ENCODE data around the gene UPK1A. TPM values are rescaled to one million over a fixed set of nuclear protein-coding genes. Genes with fewer than 3 reads are reported as not detected.
"Not testable (repeated sequence)": the region's sequence is repeated elsewhere in the genome, so short reads cannot be mapped to it uniquely, and the experiment has no call there.

Gene UPK1A
- polyA plus RNA-seq, 1 donor from 2014 or later = not detected

DNA sequence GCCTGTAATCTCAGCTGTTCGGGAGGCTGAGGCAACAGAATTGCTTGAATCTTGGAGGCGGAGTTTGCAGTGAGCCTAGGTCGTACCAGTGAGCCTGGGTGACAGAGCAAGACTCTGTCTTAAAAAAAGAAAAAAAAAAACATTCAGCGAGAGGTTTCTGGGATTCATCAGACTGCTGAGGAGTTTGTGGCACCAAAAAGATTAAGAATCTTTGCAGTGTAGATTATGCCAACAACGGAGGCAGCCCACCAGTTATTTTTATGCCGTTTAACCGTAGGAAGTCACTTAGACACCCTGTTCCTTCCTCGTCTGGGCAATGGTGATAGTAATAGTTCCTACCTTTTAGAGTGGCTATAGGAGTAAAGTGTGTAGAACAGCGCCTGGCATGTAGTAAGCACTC lies 15.7 kb upstream of the UPK1A start:
- H3F3A ChIP-seq (ENCODE audit: insufficient read depth, low read length, poor library complexity, severe bottlenecking) = no peaks in the 10 kb centered on the region
- no peak overlapping the region for H3K9ac ChIP-seq (ENCODE audit: low read length)
- peaks cover 12% of the 10 kb centered on the region for H3K79me2 ChIP-seq (replicated peaks; ENCODE audit: insufficient read depth, low read length)
- H3K4me2 ChIP-seq (ENCODE audit: low read length) = no peak overlapping the region
- H3K36me3 ChIP-seq (ENCODE audit: insufficient read depth, low read length) = no peaks in the 10 kb centered on the region
- H3K27ac ChIP-seq (ENCODE audit: low read length) = no peak overlapping the region
- H3K9me2 ChIP-seq (ENCODE audit: insufficient read depth, low read length) = no peaks in the 10 kb centered on the region
- H3K9me3 ChIP-seq (ENCODE audit: low read length) = no peaks in the 10 kb centered on the region
- no peak overlapping the region for H3K4me3 ChIP-seq (ENCODE audit: low read length)
- no peak for TF ChIP-seq EZH2 (IDR thresholded peaks at IDR 0.05; ENCODE audit: borderline replicate concordance, insufficient read depth, low read length, poor library complexity, severe bottlenecking)
- TF ChIP-seq, protein P1, sequence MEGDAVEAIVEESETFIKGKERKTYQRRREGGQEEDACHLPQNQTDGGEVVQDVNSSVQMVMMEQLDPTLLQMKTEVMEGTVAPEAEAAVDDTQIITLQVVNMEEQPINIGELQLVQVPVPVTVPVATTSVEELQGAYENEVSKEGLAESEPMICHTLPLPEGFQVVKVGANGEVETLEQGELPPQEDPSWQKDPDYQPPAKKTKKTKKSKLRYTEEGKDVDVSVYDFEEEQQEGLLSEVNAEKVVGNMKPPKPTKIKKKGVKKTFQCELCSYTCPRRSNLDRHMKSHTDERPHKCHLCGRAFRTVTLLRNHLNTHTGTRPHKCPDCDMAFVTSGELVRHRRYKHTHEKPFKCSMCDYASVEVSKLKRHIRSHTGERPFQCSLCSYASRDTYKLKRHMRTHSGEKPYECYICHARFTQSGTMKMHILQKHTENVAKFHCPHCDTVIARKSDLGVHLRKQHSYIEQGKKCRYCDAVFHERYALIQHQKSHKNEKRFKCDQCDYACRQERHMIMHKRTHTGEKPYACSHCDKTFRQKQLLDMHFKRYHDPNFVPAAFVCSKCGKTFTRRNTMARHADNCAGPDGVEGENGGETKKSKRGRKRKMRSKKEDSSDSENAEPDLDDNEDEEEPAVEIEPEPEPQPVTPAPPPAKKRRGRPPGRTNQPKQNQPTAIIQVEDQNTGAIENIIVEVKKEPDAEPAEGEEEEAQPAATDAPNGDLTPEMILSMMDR (IDR thresholded peaks at IDR 0.05; ENCODE audit: poor library complexity, severe bottlenecking) = no peak
- no peak for TF ChIP-seq SMC3 (conservative IDR thresholded peaks at IDR 0.05; ENCODE audit: poor library complexity)
- no peak for TF ChIP-seq RAD21 (conservative IDR thresholded peaks at IDR 0.05)
- no peak for TF ChIP-seq POLR2AphosphoS5 (IDR thresholded peaks at IDR 0.05)
- TF ChIP-seq, protein P2, sequence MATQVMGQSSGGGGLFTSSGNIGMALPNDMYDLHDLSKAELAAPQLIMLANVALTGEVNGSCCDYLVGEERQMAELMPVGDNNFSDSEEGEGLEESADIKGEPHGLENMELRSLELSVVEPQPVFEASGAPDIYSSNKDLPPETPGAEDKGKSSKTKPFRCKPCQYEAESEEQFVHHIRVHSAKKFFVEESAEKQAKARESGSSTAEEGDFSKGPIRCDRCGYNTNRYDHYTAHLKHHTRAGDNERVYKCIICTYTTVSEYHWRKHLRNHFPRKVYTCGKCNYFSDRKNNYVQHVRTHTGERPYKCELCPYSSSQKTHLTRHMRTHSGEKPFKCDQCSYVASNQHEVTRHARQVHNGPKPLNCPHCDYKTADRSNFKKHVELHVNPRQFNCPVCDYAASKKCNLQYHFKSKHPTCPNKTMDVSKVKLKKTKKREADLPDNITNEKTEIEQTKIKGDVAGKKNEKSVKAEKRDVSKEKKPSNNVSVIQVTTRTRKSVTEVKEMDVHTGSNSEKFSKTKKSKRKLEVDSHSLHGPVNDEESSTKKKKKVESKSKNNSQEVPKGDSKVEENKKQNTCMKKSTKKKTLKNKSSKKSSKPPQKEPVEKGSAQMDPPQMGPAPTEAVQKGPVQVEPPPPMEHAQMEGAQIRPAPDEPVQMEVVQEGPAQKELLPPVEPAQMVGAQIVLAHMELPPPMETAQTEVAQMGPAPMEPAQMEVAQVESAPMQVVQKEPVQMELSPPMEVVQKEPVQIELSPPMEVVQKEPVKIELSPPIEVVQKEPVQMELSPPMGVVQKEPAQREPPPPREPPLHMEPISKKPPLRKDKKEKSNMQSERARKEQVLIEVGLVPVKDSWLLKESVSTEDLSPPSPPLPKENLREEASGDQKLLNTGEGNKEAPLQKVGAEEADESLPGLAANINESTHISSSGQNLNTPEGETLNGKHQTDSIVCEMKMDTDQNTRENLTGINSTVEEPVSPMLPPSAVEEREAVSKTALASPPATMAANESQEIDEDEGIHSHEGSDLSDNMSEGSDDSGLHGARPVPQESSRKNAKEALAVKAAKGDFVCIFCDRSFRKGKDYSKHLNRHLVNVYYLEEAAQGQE (IDR thresholded peaks at IDR 0.05; ENCODE audit: borderline replicate concordance) = no peak
- TF ChIP-seq TAF1 (IDR thresholded peaks at IDR 0.05; ENCODE audit: low read depth) = no peak
- no peak for TF ChIP-seq EP300 (conservative IDR thresholded peaks at IDR 0.05; ENCODE audit: poor library complexity, severe bottlenecking)
- TF ChIP-seq MXI1 (conservative IDR thresholded peaks at IDR 0.05; ENCODE audit: poor library complexity, severe bottlenecking) = no peak
- no peak overlapping the region for H2AFZ ChIP-seq (ENCODE audit: low read depth, low read length)
- H4K20me1 ChIP-seq (ENCODE audit: insufficient read depth) = no peaks in the 10 kb centered on the region
- no peaks in the 10 kb centered on the region for H3K27me3 ChIP-seq (ENCODE audit: insufficient read depth, low read depth, low read length)

DNA sequence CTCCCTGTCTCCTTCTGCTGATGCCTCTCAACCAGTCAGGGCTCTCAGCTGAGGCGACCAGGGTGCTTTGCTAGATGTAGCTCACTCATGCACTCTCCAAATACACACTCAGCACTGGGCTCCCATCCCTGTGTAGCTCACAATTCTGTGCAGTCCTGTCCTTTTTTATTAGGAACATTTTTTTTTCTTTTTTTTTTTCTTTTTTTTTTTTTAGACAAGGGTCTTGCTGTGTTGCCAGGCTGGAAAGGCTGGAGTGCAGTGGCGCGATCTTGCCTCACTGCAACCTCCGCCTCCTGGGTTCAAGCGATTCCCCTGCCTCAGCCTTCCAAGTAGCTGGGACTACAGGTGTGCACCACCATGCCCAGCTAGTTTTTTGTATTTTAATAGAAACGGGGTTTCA lies 11.5 kb upstream of the UPK1A start:
- not testable (repeated sequence) for H3F3A ChIP-seq (ENCODE audit: insufficient read depth, low read length, poor library complexity, severe bottlenecking); H3K27ac ChIP-seq (ENCODE audit: low read length); H3K27me3 ChIP-seq (ENCODE audit: insufficient read depth, low read depth, low read length); H2AFZ ChIP-seq (ENCODE audit: low read depth, low read length); H3K9ac ChIP-seq (ENCODE audit: low read length); H4K20me1 ChIP-seq (ENCODE audit: insufficient read depth); H3K9me2 ChIP-seq (ENCODE audit: insufficient read depth, low read length); H3K9me3 ChIP-seq (ENCODE audit: low read length); H3K36me3 ChIP-seq (ENCODE audit: insufficient read depth, low read length); H3K79me2 ChIP-seq (replicated peaks; ENCODE audit: insufficient read depth, low read length); H3K4me3 ChIP-seq (ENCODE audit: low read length); H3K4me2 ChIP-seq (ENCODE audit: low read length)

GRCh38 chr19:35655600-35655999 lies 10.7 kb upstream of the UPK1A start:
- Histone ChIP-seq H3K4me2 (ENCODE audit: low read length) (no peak overlapping the region), H4K20me1 (ENCODE audit: insufficient read depth) (no peaks in the 10 kb centered on the region), H3K79me2 (replicated peaks; ENCODE audit: insufficient read depth, low read length) (no peaks in the 10 kb centered on the region), H3K9me2 (ENCODE audit: insufficient read depth, low read length) (no peaks in the 10 kb centered on the region), H3K9me3 (ENCODE audit: low read length) (no peaks in the 10 kb centered on the region), H3K36me3 (ENCODE audit: insufficient read depth, low read length) (peaks cover 5% of the 10 kb centered on the region), H3K4me3 (ENCODE audit: low read length) (no peak overlapping the region), H3F3A (ENCODE audit: insufficient read depth, low read length, poor library complexity, severe bottlenecking) (no peaks in the 10 kb centered on the region), H3K27ac (ENCODE audit: low read length) (no peak overlapping the region), H3K9ac (ENCODE audit: low read length) (no peak overlapping the region), H3K27me3 (ENCODE audit: insufficient read depth, low read depth, low read length) (no peaks in the 10 kb centered on the region), H2AFZ (ENCODE audit: low read depth, low read length) (no peak overlapping the region)
- TF ChIP-seq EP300 (conservative IDR thresholded peaks at IDR 0.05; ENCODE audit: poor library complexity, severe bottlenecking) (no peak), POLR2AphosphoS5 (IDR thresholded peaks at IDR 0.05) (no peak), RAD21 (conservative IDR thresholded peaks at IDR 0.05) (no peak), MXI1 (conservative IDR thresholded peaks at IDR 0.05; ENCODE audit: poor library complexity, severe bottlenecking) (no peak)
- TF ChIP-seq, protein P2 (IDR thresholded peaks at IDR 0.05; ENCODE audit: borderline replicate concordance) = no peak

Data from neural cell (in vitro differentiated cells).